ENCODE data around the gene SPHK2. TPM values are rescaled to one million over a fixed set of nuclear protein-coding genes. Genes with fewer than 3 reads are reported as not detected.

SPHK2 gene
- total and polyA plus RNA-seq, 2 of the 8 experiments (the other 6 are each of a cell fraction or from before 2014, with no cell fraction given), result 43.9 to 60.9 TPM

DNA sequence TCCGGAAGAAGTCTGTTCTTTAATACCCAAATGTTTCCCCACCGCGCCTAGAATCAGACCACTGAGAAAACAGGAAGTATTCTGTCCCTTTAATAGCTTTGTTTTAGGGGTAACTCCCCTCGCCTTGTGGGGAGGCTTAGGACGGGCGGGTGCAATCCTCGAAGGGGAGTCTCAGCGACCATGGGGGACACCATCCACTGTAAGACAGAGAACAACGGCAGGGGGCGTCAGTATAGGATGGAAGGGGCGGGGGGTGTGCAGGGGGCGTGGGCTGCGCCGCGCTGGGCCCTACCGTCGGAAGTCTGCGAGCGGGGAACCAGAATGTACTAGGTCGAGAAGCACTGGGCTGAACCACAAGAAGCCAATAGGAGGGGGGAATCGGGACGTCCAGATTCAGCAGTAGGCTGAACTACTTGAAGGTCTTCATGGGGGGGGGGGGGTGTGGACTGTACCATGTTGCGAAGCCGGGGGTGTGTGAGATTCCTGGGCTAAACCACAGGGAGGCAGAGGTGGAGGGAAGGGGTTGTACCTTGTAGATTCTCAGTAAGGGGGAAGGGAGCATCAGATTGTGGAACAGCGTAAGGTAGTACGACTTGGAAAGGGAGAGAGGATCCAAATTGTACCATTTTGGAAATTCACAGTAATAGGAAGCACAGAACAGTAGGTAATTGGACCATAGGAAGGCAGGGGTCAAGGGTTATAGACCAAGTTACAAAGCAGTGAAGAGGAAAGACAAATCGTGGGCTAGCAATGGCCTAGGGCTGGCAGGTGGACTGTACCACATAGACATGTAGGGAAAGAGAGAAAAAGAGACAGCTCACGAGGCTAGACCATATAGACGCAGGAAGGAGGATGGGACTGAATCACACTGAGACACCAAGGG is 18.9 kb downstream of the SPHK2 start (continued):
- TF ChIP-seq, protein P1, sequence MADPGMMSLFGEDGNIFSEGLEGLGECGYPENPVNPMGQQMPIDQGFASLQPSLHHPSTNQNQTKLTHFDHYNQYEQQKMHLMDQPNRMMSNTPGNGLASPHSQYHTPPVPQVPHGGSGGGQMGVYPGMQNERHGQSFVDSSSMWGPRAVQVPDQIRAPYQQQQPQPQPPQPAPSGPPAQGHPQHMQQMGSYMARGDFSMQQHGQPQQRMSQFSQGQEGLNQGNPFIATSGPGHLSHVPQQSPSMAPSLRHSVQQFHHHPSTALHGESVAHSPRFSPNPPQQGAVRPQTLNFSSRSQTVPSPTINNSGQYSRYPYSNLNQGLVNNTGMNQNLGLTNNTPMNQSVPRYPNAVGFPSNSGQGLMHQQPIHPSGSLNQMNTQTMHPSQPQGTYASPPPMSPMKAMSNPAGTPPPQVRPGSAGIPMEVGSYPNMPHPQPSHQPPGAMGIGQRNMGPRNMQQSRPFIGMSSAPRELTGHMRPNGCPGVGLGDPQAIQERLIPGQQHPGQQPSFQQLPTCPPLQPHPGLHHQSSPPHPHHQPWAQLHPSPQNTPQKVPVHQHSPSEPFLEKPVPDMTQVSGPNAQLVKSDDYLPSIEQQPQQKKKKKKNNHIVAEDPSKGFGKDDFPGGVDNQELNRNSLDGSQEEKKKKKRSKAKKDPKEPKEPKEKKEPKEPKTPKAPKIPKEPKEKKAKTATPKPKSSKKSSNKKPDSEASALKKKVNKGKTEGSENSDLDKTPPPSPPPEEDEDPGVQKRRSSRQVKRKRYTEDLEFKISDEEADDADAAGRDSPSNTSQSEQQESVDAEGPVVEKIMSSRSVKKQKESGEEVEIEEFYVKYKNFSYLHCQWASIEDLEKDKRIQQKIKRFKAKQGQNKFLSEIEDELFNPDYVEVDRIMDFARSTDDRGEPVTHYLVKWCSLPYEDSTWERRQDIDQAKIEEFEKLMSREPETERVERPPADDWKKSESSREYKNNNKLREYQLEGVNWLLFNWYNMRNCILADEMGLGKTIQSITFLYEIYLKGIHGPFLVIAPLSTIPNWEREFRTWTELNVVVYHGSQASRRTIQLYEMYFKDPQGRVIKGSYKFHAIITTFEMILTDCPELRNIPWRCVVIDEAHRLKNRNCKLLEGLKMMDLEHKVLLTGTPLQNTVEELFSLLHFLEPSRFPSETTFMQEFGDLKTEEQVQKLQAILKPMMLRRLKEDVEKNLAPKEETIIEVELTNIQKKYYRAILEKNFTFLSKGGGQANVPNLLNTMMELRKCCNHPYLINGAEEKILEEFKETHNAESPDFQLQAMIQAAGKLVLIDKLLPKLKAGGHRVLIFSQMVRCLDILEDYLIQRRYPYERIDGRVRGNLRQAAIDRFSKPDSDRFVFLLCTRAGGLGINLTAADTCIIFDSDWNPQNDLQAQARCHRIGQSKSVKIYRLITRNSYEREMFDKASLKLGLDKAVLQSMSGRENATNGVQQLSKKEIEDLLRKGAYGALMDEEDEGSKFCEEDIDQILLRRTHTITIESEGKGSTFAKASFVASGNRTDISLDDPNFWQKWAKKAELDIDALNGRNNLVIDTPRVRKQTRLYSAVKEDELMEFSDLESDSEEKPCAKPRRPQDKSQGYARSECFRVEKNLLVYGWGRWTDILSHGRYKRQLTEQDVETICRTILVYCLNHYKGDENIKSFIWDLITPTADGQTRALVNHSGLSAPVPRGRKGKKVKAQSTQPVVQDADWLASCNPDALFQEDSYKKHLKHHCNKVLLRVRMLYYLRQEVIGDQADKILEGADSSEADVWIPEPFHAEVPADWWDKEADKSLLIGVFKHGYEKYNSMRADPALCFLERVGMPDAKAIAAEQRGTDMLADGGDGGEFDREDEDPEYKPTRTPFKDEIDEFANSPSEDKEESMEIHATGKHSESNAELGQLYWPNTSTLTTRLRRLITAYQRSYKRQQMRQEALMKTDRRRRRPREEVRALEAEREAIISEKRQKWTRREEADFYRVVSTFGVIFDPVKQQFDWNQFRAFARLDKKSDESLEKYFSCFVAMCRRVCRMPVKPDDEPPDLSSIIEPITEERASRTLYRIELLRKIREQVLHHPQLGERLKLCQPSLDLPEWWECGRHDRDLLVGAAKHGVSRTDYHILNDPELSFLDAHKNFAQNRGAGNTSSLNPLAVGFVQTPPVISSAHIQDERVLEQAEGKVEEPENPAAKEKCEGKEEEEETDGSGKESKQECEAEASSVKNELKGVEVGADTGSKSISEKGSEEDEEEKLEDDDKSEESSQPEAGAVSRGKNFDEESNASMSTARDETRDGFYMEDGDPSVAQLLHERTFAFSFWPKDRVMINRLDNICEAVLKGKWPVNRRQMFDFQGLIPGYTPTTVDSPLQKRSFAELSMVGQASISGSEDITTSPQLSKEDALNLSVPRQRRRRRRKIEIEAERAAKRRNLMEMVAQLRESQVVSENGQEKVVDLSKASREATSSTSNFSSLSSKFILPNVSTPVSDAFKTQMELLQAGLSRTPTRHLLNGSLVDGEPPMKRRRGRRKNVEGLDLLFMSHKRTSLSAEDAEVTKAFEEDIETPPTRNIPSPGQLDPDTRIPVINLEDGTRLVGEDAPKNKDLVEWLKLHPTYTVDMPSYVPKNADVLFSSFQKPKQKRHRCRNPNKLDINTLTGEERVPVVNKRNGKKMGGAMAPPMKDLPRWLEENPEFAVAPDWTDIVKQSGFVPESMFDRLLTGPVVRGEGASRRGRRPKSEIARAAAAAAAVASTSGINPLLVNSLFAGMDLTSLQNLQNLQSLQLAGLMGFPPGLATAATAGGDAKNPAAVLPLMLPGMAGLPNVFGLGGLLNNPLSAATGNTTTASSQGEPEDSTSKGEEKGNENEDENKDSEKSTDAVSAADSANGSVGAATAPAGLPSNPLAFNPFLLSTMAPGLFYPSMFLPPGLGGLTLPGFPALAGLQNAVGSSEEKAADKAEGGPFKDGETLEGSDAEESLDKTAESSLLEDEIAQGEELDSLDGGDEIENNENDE (IDR thresholded peaks at IDR 0.05; ENCODE audit: insufficient replicate concordance, low read length), result no peak
- TF ChIP-seq EP300 (IDR thresholded peaks at IDR 0.05; ENCODE audit: borderline replicate concordance in 1 of 2, low read depth in 2 of 2, low read length in 2 of 2) (peak in 1 of 2 experiments; percentile 100; a peak in 2 of 3 replicates), ASH2L (IDR thresholded peaks at IDR 0.05; ENCODE audit: low read length) (no peak), CHD2 (IDR thresholded peaks at IDR 0.05; ENCODE audit: low read length) (no peak), SIRT6 (IDR thresholded peaks at IDR 0.05; ENCODE audit: low read length) (no peak)
- TF ChIP-seq, protein P2, sequence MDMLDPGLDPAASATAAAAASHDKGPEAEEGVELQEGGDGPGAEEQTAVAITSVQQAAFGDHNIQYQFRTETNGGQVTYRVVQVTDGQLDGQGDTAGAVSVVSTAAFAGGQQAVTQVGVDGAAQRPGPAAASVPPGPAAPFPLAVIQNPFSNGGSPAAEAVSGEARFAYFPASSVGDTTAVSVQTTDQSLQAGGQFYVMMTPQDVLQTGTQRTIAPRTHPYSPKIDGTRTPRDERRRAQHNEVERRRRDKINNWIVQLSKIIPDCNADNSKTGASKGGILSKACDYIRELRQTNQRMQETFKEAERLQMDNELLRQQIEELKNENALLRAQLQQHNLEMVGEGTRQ (IDR thresholded peaks at IDR 0.05; ENCODE audit: low read length), result no peak
- TF ChIP-seq, protein P3, sequence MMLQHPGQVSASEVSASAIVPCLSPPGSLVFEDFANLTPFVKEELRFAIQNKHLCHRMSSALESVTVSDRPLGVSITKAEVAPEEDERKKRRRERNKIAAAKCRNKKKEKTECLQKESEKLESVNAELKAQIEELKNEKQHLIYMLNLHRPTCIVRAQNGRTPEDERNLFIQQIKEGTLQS (IDR thresholded peaks at IDR 0.05; ENCODE audit: insufficient read depth, low read depth, low read length), result no peak

Data from H1 (cell line).